LNCaP clone FGC (cell line): Measurements from ENCODE around the gene SPIN4.

Experiments
- DNase-seq: peaks from one replicate; pipeline ENCODE4 v3.0.0-alpha.2; 2011; ENCODE audit warnings: low read depth
- H3K4me3 ChIP-seq: 2 replicates; pipeline ENCODE4 v1.5.1; 2011; ENCODE audit warnings: mild to moderate bottlenecking, low read depth, low read length, control low read depth
- CTCF ChIP-seq: IDR thresholded peaks from 2 replicates; pipeline ENCODE4 v1.5.1; 2012; ENCODE audit warnings: mild to moderate bottlenecking; ENCODE audit not compliant: control insufficient read depth, insufficient read depth; ENCODE audit errors: extremely low read depth

Gene SPIN4

GRCh38 chrX:63361494-63361893, 10.4 kb upstream of the SPIN4 start:
- TF ChIP-seq CTCF, result no peak
- no peak for DNase-seq
- no peak overlapping the region for H3K4me3 ChIP-seq

- no peak for TF ChIP-seq CTCF
- DNase-seq, result no peak
- no peak overlapping the region for H3K4me3 ChIP-seq
Observed at GRCh38 chrX:63354484-63354883, 3.4 kb upstream of the SPIN4 start.

- no peak for TF ChIP-seq CTCF
- H3K4me3 ChIP-seq, result peak overlapping the region; percentile 69
- no peak for DNase-seq
Observed at GRCh38 chrX:63350465-63350877, 661 bp downstream of the SPIN4 start.

- H3K4me3 ChIP-seq, result no peak overlapping the region
- no peak for TF ChIP-seq CTCF
- DNase-seq, result no peak
Observed at GRCh38 chrX:63349307-63349706, 1.8 kb downstream of the SPIN4 start.

GRCh38 chrX:63330681-63331080, 20.5 kb downstream of the SPIN4 start:
- DNase-seq, result no peak
- TF ChIP-seq CTCF, result no peak
- H3K4me3 ChIP-seq, result no peak overlapping the region

- TF ChIP-seq CTCF, result no peak
- DNase-seq, result no peak
- H3K4me3 ChIP-seq, result no peak overlapping the region
Observed at GRCh38 chrX:63327788-63328187, 23.3 kb downstream of the SPIN4 start.

GRCh38 chrX:63299596-63299995, 51.5 kb downstream of the SPIN4 start:
- no peak overlapping the region for H3K4me3 ChIP-seq
- no peak for TF ChIP-seq CTCF
- no peak for DNase-seq
